Vagina (tissue), 2 donors: ENCODE data around the gene CCDC188. TPM values are rescaled to one million over a fixed set of nuclear protein-coding genes. Genes with fewer than 3 reads are reported as not detected.

Source experiments
- DNase-seq, 2 donors: peaks; one replicate each; pipeline ENCODE4 v3.0.0-alpha.2; 2017; ENCODE audit errors: extremely low spot score in 2 of 2
- H3K27ac ChIP-seq: fragments of 200-600 bp; sonication (generic); one replicate; pipeline ENCODE4 v1.5.1; 2019
- H3K27me3 ChIP-seq: fragments of 200-600 bp; sonication (generic); one replicate; pipeline ENCODE4 v1.5.1; 2019
- H3K36me3 ChIP-seq, 2 donors: fragments of 200-600 bp; sonication (generic); one replicate each; pipeline ENCODE4 v1.5.1; 2017 to 2019
- H3K4me1 ChIP-seq: fragments of 200-600 bp; sonication (generic); one replicate; pipeline ENCODE4 v1.5.1; 2019
- H3K4me3 ChIP-seq, 2 donors: fragments of 200-600 bp; sonication (generic); 1 replicate in 1 of 2; 2 replicates in 1 of 2; pipeline ENCODE4 v1.5.1; 2016 to 2019
- H3K9me3 ChIP-seq: fragments of 200-600 bp; sonication (generic); one replicate; pipeline ENCODE4 v1.5.1; 2019
- POLR2A ChIP-seq, 2 donors: fragments of 450-650 bp; IDR thresholded peaks; one replicate each; pipeline ENCODE4 v1.6.1; 2017; ENCODE audit warnings: antibody characterized with exemption in 2 of 2, mild to moderate bottlenecking in 2 of 2, moderate library complexity in 2 of 2
- POLR2AphosphoS5 ChIP-seq, 2 donors: sonication (generic); formaldehyde crosslinking; IDR thresholded peaks; one replicate each; pipeline ENCODE4 v1.9.0; 2017; ENCODE audit warnings: antibody characterized with exemption in 2 of 2, mild to moderate bottlenecking in 2 of 2, low read depth in 1 of 2; ENCODE audit not compliant: insufficient read depth in 1 of 2
- intact Hi-C: fragments of 100-400 bp; cut with DNase I; formaldehyde crosslinking; loops from one replicate; pipeline ENCODE4 v1.15.1; 2023
- total RNA-seq: library from RNA; depleted of rRNA; stranded (reverse); fragments of >200 nt; gene quantifications from one replicate; pipeline ENCODE4 v1.2.3, GENCODE V29; 2016
- TF ChIP-seq, protein P1 (sequence below), 3 experiments: fragments of 450-650 bp in 2 of 3; fragments of 200-600 bp in 1 of 3; sonication (generic) in 1 of 3; IDR thresholded peaks; one replicate each; pipeline ENCODE4 v1.5.1; 2017 to 2019; ENCODE audit warnings: antibody characterized with exemption in 3 of 3, mild to moderate bottlenecking in 2 of 3, moderate library complexity in 2 of 3

Gene CCDC188
- total RNA-seq, 1 donor from 2014 or later, result not detected

- intact Hi-C loops, result no loop called here
- Histone ChIP-seq H3K9me3 (no peaks in the 10 kb centered on the region), H3K4me3 (no peak overlapping the region), H3K27me3 (no peaks in the 10 kb centered on the region), H3K27ac (no peak overlapping the region), H3K36me3 (no peaks in the 10 kb centered on the region), H3K4me1 (no peaks in the 10 kb centered on the region)
- DNase-seq, result no peak
- no peak for TF ChIP-seq POLR2AphosphoS5 (IDR thresholded peaks at IDR 0.05; ENCODE audit: insufficient read depth in 1 of 2, low read depth in 1 of 2)
- TF ChIP-seq, protein P1, sequence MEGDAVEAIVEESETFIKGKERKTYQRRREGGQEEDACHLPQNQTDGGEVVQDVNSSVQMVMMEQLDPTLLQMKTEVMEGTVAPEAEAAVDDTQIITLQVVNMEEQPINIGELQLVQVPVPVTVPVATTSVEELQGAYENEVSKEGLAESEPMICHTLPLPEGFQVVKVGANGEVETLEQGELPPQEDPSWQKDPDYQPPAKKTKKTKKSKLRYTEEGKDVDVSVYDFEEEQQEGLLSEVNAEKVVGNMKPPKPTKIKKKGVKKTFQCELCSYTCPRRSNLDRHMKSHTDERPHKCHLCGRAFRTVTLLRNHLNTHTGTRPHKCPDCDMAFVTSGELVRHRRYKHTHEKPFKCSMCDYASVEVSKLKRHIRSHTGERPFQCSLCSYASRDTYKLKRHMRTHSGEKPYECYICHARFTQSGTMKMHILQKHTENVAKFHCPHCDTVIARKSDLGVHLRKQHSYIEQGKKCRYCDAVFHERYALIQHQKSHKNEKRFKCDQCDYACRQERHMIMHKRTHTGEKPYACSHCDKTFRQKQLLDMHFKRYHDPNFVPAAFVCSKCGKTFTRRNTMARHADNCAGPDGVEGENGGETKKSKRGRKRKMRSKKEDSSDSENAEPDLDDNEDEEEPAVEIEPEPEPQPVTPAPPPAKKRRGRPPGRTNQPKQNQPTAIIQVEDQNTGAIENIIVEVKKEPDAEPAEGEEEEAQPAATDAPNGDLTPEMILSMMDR (IDR thresholded peaks at IDR 0.05), result no peak
- TF ChIP-seq POLR2A (IDR thresholded peaks at IDR 0.05), result no peak
Observed at GRCh38 chr22:20171288-20172140, 20.7 kb upstream of the CCDC188 start.

GRCh38 chr22:20170170-20170569 is 19.3 kb upstream of the CCDC188 start:
- no peaks in the 10 kb centered on the region for H3K9me3 ChIP-seq
- DNase-seq, result no peak
- no peak overlapping the region for H3K27ac ChIP-seq
- H3K4me1 ChIP-seq, result no peaks in the 10 kb centered on the region
- no peaks in the 10 kb centered on the region for H3K36me3 ChIP-seq
- no peaks in the 10 kb centered on the region for H3K27me3 ChIP-seq
- TF ChIP-seq, protein P1 (IDR thresholded peaks at IDR 0.05), result no peak
- no peak for TF ChIP-seq POLR2AphosphoS5 (IDR thresholded peaks at IDR 0.05; ENCODE audit: insufficient read depth in 1 of 2, low read depth in 1 of 2)
- TF ChIP-seq POLR2A (IDR thresholded peaks at IDR 0.05), result no peak
- H3K4me3 ChIP-seq, result no peak overlapping the region
- intact Hi-C loops, result no loop called here

GRCh38 chr22:20169253-20169822 is 18.5 kb upstream of the CCDC188 start:
- intact Hi-C loops, result no loop called here
- H3K4me3 ChIP-seq, result no peak overlapping the region
- TF ChIP-seq, protein P1 (IDR thresholded peaks at IDR 0.05), result no peak
- no peak for TF ChIP-seq POLR2AphosphoS5 (IDR thresholded peaks at IDR 0.05; ENCODE audit: insufficient read depth in 1 of 2, low read depth in 1 of 2)
- TF ChIP-seq POLR2A (IDR thresholded peaks at IDR 0.05), result no peak

DNA sequence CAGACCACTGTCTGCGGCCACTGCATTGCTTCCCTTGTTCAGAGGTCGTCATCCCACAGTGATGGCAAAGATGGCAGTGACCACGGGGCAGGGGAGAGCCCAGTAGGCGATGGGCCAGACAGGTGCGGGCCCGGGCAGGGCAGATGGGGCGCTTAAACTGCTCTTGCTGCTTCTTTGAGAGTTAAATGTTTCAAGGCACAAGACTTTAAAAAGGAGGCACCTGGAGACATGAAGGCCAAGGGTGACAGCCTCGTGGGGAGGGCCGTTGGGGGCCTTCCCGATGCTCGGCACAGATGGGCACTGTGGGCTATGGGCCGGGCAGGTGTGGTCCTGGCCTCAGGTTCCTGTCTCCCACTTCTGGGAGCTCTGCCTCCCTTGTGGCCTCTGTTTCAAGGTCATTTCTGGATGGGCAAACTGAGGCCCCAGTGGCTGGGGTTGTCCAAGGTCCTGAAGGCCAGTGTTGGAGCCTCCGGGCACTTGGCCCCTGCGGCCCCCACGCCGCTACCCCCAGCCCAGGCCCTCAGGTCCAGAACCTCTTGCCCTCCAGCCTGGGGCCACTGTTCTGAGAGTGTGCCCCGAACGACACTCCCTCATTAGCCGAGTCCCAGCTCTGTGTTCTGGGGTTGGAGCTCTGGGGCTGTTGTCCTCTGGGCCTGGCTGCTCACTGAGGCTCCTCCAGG is 16.9 kb upstream of the CCDC188 start:
- H3K9me3 ChIP-seq, result no peaks in the 10 kb centered on the region
- H3K27ac ChIP-seq, result no peak overlapping the region
- no peaks in the 10 kb centered on the region for H3K27me3 ChIP-seq
- H3K4me1 ChIP-seq, result no peaks in the 10 kb centered on the region
- TF ChIP-seq, protein P1 (IDR thresholded peaks at IDR 0.05), result no peak
- no peak for TF ChIP-seq POLR2AphosphoS5 (IDR thresholded peaks at IDR 0.05; ENCODE audit: insufficient read depth in 1 of 2, low read depth in 1 of 2)
- TF ChIP-seq POLR2A (IDR thresholded peaks at IDR 0.05), result no peak
- DNase-seq, result no peak
- intact Hi-C loops, result no loop called here
- no peaks in the 10 kb centered on the region for H3K36me3 ChIP-seq
- H3K4me3 ChIP-seq, result no peak overlapping the region

More at GRCh38 chr22:20169253-20169822, 18.5 kb upstream of the CCDC188 start:
- no peaks in the 10 kb centered on the region for H3K36me3 ChIP-seq
- H3K27me3 ChIP-seq, result no peaks in the 10 kb centered on the region
- H3K9me3 ChIP-seq, result no peaks in the 10 kb centered on the region
- H3K4me1 ChIP-seq, result no peaks in the 10 kb centered on the region
- no peak overlapping the region for H3K27ac ChIP-seq
- DNase-seq, result no peak
